Measurements from ENCODE around the gene PTPRA.

GRCh38 chr20:3013771-3014170 lies 140.5 kb downstream of the PTPRA start:
- no peak for TF ChIP-seq CTCF (IDR thresholded peaks at IDR 0.05; ENCODE audit: low read depth, low read length, poor library complexity, severe bottlenecking)
- TF ChIP-seq EZH2phosphoT487 (IDR thresholded peaks at IDR 0.05; ENCODE audit: borderline replicate concordance, low read length) = no peak
